Nephron (organoid): ENCODE data around the gene GRIK2.
A peak's percentile ranks its signal among the peaks of the same experiment; 100 is the strongest.

Experiments
- H3K27ac Mint-ChIP-seq, 3 experiments: 2 replicates each; pipeline ENCODE4 v1.8.0; 2020; ENCODE audit warnings: mixed read lengths in 3 of 3, mild to moderate bottlenecking in 2 of 3, moderate library complexity in 1 of 3
- H3K27me3 Mint-ChIP-seq: 2 replicates; pipeline ENCODE4 v1.8.0; 2021; ENCODE audit warnings: low read depth, mild to moderate bottlenecking, moderate library complexity, mixed read lengths
- H3K36me3 Mint-ChIP-seq: 2 replicates; pipeline ENCODE4 v1.8.0; 2020; ENCODE audit warnings: low read depth, mixed read lengths
- H3K4me1 Mint-ChIP-seq: 2 replicates; pipeline ENCODE4 v1.8.0; 2020; ENCODE audit warnings: mixed read lengths
- H3K4me3 Mint-ChIP-seq, 3 experiments: 2 replicates each; pipeline ENCODE4 v1.8.0; 2020; ENCODE audit warnings: mild to moderate bottlenecking in 3 of 3, mixed read lengths in 3 of 3, moderate library complexity in 2 of 3
- H3K9me3 Mint-ChIP-seq: 2 replicates; pipeline ENCODE4 v1.8.0; 2020; ENCODE audit warnings: mixed read lengths
- CTCF ChIP-seq, 3 experiments: fragments of 200-600 bp; sonication (generic); IDR thresholded peaks; one replicate each; pipeline ENCODE4 v1.5.0; 2021; ENCODE audit warnings: antibody characterized with exemption in 3 of 3; ENCODE audit not compliant: unreplicated experiment in 3 of 3

GRIK2 gene

GRCh38 chr6:101450901-101451300, 57.4 kb downstream of the GRIK2 start:
- TF ChIP-seq CTCF (IDR thresholded peaks at IDR 0.05; ENCODE audit: unreplicated experiment in 3 of 3): no peak
- H3K9me3 Mint-ChIP-seq: no peaks in the 10 kb centered on the region
- H3K27ac Mint-ChIP-seq: no peak overlapping the region
- peaks cover 28% of the 10 kb centered on the region for H3K4me1 Mint-ChIP-seq
- H3K36me3 Mint-ChIP-seq: no peaks in the 10 kb centered on the region
- H3K4me3 Mint-ChIP-seq: no peak overlapping the region
- peaks cover 8% of the 10 kb centered on the region for H3K27me3 Mint-ChIP-seq

GRCh38 chr6:101451981-101452380, 58.5 kb downstream of the GRIK2 start:
- H3K27me3 Mint-ChIP-seq: peaks cover 8% of the 10 kb centered on the region
- TF ChIP-seq CTCF (IDR thresholded peaks at IDR 0.05; ENCODE audit: unreplicated experiment in 3 of 3): no peak
- peaks cover 28% of the 10 kb centered on the region for H3K4me1 Mint-ChIP-seq
- no peak overlapping the region for H3K4me3 Mint-ChIP-seq
- no peak overlapping the region for H3K27ac Mint-ChIP-seq
- no peaks in the 10 kb centered on the region for H3K36me3 Mint-ChIP-seq
- no peaks in the 10 kb centered on the region for H3K9me3 Mint-ChIP-seq

GRCh38 chr6:101453221-101453620, 59.7 kb downstream of the GRIK2 start:
- peaks cover 8% of the 10 kb centered on the region for H3K27me3 Mint-ChIP-seq
- H3K4me3 Mint-ChIP-seq: peak overlapping the region in 1 of 3 experiments; percentile 24
- H3K27ac Mint-ChIP-seq: peak overlapping the region in 2 of 3 experiments; percentile 45 to 81
- H3K36me3 Mint-ChIP-seq: no peaks in the 10 kb centered on the region
- H3K9me3 Mint-ChIP-seq: no peaks in the 10 kb centered on the region
- TF ChIP-seq CTCF (IDR thresholded peaks at IDR 0.05; ENCODE audit: unreplicated experiment in 3 of 3): no peak
- peaks cover 28% of the 10 kb centered on the region for H3K4me1 Mint-ChIP-seq

- Mint-ChIP-seq H3K27me3 (peaks cover 8% of the 10 kb centered on the region), H3K27ac (peak overlapping the region; percentile 16 to 81 (median 51)), H3K9me3 (no peaks in the 10 kb centered on the region), H3K4me1 (peaks cover 28% of the 10 kb centered on the region), H3K36me3 (no peaks in the 10 kb centered on the region), H3K4me3 (no peak overlapping the region)
- TF ChIP-seq CTCF (IDR thresholded peaks at IDR 0.05; ENCODE audit: unreplicated experiment in 3 of 3): no peak
Measured at GRCh38 chr6:101454106-101454676, 60.7 kb downstream of the GRIK2 start.

GRCh38 chr6:101458336-101458735, 64.8 kb downstream of the GRIK2 start:
- TF ChIP-seq CTCF (IDR thresholded peaks at IDR 0.05; ENCODE audit: unreplicated experiment in 3 of 3): no peak
- H3K4me3 Mint-ChIP-seq: no peak overlapping the region
- peaks cover 21% of the 10 kb centered on the region for H3K4me1 Mint-ChIP-seq
- peaks cover 4% of the 10 kb centered on the region for H3K27me3 Mint-ChIP-seq
- no peaks in the 10 kb centered on the region for H3K9me3 Mint-ChIP-seq
- H3K36me3 Mint-ChIP-seq: peaks cover 4% of the 10 kb centered on the region
- H3K27ac Mint-ChIP-seq: no peak overlapping the region

- TF ChIP-seq CTCF (IDR thresholded peaks at IDR 0.05; ENCODE audit: unreplicated experiment in 3 of 3): no peak
- H3K36me3 Mint-ChIP-seq: peaks cover 4% of the 10 kb centered on the region
- no peak overlapping the region for H3K27ac Mint-ChIP-seq
- H3K4me1 Mint-ChIP-seq: peaks cover 16% of the 10 kb centered on the region
- no peak overlapping the region for H3K4me3 Mint-ChIP-seq
- H3K9me3 Mint-ChIP-seq: no peaks in the 10 kb centered on the region
- peaks cover 4% of the 10 kb centered on the region for H3K27me3 Mint-ChIP-seq
Measured at GRCh38 chr6:101458826-101459225, 65.3 kb downstream of the GRIK2 start.
